Esophagus muscularis mucosa (tissue), 3 donors: Measurements from ENCODE around the gene ZNF280B.

Source experiments
- POLR2A ChIP-seq: fragments of 450-650 bp; IDR thresholded peaks from one replicate; pipeline ENCODE4 v1.6.1; 2017; ENCODE audit warnings: antibody characterized with exemption, moderate library complexity, mild to moderate bottlenecking, low read depth
- TF ChIP-seq, protein P1 (sequence below), 3 experiments: fragments of 200-600 bp in 2 of 3; fragments of 450-650 bp in 1 of 3; sonication (generic) in 2 of 3; IDR thresholded peaks; one replicate each; pipeline ENCODE4 v1.5.1; 2017 to 2019; ENCODE audit warnings: antibody characterized with exemption in 3 of 3, mild to moderate bottlenecking in 2 of 3, moderate library complexity in 1 of 3

- TF ChIP-seq, protein P1, sequence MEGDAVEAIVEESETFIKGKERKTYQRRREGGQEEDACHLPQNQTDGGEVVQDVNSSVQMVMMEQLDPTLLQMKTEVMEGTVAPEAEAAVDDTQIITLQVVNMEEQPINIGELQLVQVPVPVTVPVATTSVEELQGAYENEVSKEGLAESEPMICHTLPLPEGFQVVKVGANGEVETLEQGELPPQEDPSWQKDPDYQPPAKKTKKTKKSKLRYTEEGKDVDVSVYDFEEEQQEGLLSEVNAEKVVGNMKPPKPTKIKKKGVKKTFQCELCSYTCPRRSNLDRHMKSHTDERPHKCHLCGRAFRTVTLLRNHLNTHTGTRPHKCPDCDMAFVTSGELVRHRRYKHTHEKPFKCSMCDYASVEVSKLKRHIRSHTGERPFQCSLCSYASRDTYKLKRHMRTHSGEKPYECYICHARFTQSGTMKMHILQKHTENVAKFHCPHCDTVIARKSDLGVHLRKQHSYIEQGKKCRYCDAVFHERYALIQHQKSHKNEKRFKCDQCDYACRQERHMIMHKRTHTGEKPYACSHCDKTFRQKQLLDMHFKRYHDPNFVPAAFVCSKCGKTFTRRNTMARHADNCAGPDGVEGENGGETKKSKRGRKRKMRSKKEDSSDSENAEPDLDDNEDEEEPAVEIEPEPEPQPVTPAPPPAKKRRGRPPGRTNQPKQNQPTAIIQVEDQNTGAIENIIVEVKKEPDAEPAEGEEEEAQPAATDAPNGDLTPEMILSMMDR (IDR thresholded peaks at IDR 0.05): no peak
- no peak for TF ChIP-seq POLR2A
Observed at GRCh38 chr22:22487059-22487458, 21.5 kb downstream of the ZNF280B start.
